ENCODE measurements around the gene SH3PXD2A.
"Not testable (repeated sequence)": the region's sequence is repeated elsewhere in the genome, so short reads cannot be mapped to it uniquely, and the experiment has no call there.

SH3PXD2A gene

DNA sequence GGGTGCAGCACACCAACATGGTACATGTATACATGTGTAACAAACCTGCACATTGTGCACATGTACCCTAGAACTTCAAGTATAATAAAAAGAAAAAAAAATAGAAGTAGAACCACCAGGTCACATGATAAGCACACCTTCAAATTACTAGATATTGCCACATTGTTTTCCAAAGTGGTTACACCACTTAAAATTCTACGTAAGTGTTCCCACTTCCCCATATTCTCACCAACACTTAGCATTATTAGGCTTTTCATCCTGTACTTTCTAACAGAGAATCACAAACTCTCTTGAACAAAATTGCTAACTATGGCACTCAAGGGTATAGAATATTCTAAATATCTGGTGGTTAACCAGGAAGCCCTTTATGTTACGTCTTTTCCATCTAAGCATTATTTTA, 22.6 kb downstream of the SH3PXD2A start:
- no peak for DNase-seq

DNA sequence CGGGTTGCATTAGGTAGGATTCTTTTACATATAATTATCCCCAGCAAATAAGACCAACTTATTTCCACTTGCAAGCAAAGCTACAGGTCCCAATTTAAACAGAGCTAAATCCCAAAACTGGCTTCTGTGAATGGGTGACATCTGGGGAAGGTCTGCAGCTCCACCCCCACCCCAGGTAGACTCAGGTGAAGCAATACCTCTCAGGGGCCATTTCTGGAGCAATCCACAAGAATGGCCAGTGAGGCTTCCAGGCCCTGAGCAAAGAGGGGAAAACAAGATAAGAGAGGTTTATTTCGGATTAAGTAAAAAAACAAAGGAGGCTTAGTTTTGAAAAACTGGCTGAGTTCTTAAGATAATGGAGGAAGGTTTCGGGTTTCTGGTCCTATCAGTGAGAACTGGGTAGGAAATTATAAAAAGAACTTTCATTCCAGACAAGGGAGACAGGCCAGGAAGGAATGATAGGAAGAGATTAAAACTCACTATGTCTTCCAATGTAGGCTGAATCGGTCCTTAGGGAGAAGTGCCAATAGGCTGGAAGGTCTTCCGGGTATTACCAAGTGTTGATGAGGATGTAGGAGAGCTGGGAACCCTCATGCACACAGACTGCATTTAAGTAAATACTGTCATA, 25.4 kb downstream of the SH3PXD2A start:
- DNase-seq = no peak

DNA sequence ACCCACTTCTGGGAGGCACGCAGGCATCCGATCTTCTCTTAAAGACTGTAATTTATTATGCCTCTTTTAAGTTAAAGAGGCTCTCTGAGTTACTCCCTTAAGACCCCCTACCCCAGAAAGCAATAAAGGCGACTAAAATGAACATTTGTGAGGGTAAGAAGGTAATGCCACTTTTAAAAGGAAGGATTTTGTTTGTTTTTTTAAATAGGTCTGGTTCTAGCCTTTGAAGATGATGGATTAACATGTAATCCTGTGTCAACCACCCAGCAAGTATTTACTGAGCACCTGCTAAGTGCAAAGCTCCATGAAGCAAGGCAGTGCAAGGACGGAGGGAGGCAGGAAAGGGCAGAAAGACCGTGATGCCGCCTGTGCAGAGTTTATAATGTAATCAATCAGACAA, 26.1 kb downstream of the SH3PXD2A start:
- DNase-seq = no peak

DNA sequence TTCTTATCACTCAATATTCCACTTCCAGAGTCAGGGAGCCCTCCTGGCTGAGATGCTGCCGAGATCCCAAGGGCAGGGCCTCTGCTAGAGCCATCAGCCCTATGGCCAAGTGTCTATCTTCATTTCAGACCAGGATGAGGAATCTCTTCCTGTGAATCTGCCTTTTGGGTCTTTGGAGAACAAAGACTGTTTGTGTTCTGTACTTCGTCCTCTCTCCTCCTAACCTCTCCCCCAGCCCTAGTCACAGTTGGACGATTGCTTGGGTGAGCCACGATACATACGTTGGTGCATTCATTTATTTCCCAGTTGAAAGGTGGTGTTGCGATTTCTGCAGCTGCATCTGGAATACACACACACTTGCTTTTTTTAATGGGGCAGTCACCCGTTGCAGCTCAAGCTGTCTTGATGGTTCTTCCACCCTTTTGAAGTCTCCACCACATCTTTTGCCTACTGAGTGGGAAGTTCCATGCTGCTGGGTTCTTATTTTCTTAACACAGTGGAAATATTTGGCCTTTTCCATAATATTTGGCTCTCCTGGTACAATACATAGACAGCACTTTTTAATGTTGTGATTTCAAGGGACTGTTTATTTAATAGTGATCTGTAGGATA, 26.7 kb downstream of the SH3PXD2A start:
- no peak for DNase-seq

DNA sequence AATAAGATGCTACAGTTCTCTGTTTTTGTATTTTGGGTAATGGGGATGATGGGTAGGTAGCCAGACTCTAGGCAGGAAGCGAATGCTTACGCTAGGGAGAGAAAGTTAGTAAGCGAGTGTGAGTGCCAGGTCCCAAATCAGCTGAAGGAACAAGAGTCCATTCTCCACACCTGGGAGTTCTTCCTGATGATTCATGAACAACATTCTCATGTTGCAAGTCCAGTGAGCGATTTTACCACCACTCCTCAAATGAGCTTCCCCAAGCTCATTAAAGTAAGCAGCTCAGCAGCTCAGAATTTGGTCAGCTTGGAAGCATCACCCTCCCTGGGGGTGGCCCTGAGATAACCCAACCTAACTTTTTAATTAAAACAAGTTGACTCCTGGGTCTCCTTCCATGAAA, 27.3 kb downstream of the SH3PXD2A start:
- DNase-seq = no peak

- no peak for DNase-seq
Measured at GRCh38 chr10:103826885-103827284, 28.5 kb downstream of the SH3PXD2A start.

DNA sequence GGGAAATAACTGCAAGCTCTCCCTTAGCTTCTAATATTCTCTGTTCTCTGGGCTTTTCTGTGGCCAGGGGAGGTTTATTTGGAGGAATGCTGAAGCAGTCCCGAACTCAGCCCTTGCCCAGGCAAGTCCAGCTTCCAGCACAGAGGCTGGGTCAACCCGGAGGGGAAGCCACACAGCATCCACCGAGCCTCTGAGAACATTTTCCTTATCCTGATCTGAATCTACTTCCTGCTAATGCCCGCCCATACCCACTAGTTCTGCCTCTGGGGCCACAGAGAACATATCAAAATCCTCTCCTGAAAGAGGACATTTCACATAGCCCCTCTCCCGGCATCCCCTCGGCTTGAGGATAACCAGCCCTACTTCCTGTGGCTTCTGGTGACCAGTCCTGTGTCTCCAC, 31.1 kb downstream of the SH3PXD2A start:
- no peak for DNase-seq

- no peak for DNase-seq
Measured at GRCh38 chr10:103823706-103824272, 31.6 kb downstream of the SH3PXD2A start.

GRCh38 chr10:103822800-103823199, 32.6 kb downstream of the SH3PXD2A start:
- DNase-seq = no peak

DNA sequence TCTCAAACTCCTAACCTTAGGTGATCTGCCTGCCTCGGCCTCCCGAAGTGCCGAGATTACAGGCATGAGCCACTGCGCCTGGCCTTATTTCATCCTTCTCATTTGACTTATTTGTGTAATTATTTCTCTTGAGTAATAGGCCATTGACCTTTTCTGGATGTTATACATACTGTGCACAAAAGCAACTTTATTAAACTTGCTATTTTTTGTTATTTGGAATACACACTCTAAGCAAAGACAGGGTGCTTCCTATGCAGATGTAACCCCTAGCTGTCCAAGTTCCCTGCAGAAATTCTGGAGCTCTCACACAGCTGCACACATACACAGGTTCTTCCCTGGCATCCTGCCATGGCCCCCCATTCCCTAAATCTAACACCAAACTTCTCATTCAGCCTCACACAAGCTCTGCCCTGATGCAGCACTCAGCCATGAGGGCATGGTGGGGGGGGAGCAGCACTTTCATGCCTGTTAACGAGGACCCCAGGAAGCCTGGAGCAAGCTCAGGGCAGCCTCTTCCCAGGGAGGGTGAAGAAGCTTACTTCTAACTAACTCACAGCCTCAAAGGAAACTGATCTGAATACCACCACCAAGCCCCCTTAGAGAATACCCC, 33.2 kb downstream of the SH3PXD2A start:
- DNase-seq = no peak

GRCh38 chr10:103820101-103821062, 35.0 kb downstream of the SH3PXD2A start:
- DNase-seq = no peak

DNA sequence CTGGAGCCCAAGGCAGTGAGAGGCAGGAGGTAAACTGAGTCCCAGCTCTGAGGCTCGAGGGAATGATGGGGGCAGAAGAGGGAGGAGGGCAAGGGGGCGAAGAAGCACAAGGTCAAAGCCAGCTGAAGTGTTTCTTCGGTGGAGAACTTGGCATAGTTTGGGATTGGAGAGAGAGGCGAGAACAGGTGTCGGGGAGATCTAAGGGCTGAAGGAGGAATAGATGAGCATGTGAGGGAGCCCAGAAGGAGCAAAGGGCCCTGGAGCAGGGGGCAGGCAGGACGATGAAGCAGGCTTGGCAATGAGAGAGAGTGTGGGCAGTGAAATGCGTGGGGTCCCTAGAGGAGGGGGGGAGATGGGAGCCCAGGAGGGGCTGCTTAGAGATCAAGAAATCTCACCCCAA, 35.9 kb downstream of the SH3PXD2A start:
- no peak for DNase-seq

- no peak for DNase-seq
Measured at GRCh38 chr10:103818765-103819374, 36.5 kb downstream of the SH3PXD2A start.

- DNase-seq = no peak
Measured at GRCh38 chr10:103818105-103818504, 37.3 kb downstream of the SH3PXD2A start.

DNA sequence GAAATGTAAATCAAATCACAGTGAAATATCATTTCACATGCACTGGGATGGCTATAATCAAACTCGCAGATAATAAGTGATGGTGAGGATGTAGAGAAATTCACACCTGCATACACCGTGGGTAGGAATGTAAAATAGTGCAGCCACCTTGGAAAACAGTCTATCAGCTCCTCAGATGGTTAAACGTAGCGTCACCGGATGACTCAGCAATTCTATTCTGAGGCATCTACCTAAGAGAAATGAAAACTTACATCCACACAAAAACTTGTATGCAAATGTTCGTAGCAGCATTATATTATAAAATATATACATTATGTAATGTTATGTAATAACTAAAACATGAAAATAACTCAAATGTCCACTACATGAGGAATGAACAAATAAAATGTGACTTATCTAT, 38.9 kb downstream of the SH3PXD2A start:
- DNase-seq = no peak

DNA sequence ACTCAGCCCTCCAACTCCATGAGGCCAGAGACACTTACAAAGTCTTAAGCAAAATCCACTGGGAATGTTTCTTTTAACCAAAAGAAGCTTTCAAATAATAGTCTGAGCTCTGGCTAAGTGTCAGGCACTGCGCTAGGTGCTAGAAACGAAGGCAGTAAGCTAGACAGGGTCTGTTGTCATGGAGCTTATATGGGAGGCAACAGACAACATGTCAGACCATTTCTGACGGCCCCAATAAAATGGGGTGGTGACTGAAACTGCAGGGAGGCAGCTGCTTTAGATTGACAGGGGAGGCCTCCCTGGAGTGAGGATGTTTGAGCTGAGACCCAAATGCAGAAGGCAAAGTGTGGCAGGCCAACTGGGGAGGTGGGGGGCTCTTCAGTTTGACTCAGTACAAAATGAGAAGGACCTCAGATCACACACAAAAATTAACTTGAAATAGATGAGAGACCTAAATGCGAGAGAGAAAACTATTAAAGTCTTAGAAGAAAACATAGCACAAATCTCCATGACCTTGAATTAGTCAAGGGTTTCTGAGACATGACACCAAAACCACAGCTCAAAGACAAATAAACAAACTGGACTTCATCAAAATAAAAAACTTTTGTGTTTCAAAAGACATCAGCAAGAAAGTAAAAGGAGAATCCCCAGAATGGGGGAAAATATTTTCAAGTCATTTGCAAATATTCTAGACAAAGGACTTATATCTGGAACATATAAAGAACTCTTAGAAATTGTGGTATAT, 40.6 kb downstream of the SH3PXD2A start:
- no peak for DNase-seq

GRCh38 chr10:103814105-103814504, 41.3 kb downstream of the SH3PXD2A start:
- no peak for DNase-seq

- DNase-seq = not testable (repeated sequence)
Measured at GRCh38 chr10:103813312-103813711, 42.1 kb downstream of the SH3PXD2A start.

DNA sequence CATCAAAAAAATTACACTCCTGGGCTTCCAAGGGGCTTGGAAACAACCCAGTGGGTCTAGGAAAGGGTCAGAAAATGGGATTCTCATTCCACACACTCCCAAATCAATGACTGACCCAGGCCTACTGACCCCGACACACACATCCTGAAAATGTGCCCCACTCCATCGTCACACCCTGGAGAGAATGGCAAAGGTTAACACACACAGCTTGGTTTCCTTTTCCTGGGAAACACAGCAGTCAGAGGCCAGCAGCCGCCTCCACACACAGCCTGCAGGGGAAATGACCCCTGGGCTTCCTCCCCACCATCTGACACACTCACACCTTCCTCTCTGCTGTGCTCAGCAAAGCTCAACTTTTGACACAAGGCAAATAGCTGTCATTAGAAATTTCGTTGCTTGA, 42.9 kb downstream of the SH3PXD2A start:
- no peak for DNase-seq

- no peak for DNase-seq
Measured at GRCh38 chr10:103812004-103812403, 43.4 kb downstream of the SH3PXD2A start.

DNA sequence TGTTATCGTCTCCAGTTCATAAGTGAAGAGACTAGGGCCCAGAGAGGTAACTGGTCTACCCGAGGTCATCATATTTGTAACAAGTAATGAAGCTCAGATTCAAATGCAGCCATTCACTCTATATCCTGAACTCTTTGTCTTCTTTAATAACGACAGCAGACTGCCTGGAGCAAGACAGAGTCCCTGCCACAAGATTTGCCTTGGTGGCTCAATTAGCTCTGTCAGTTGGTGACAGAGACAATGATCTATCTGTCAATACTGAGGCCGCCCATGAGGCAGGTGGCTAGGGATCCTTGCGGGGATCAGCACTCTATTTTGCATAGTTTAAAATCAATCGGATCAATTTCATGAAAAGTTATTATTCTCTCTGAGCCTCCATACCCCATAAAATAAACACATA, 43.9 kb downstream of the SH3PXD2A start:
- no peak for DNase-seq

DNA sequence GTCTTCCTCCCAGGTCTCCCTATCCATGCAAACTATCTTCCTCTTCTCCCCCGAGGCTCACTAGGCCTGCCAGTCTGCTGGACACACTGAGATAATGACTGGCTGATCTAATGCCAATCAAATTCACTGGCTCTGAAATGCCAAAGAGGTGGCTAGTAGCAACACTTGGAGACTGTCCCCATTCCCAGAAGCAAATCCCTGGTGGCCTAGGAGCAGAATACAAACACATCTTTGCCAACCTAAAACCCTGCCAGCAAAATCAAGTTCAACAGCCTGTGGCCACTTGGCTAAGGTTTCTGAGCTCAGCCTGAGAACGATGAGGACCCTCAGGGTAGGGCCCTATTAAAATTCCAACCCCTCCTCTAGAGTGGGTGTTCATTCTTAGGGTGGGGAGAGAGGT, 46.6 kb downstream of the SH3PXD2A start:
- DNase-seq = no peak
